Endothelial cell (in vitro differentiated cells): Measurements from ENCODE around the gene ANKS1B. TPM values are rescaled to one million over a fixed set of nuclear protein-coding genes. Genes with fewer than 3 reads are reported as not detected.
"Not testable (repeated sequence)": the region's sequence is repeated elsewhere in the genome, so short reads cannot be mapped to it uniquely, and the experiment has no call there.

Source experiments
- DNase-seq: peaks from one replicate; pipeline ENCODE4 v3.0.0; 2021; ENCODE audit warnings: low spot score
- H3K27ac Mint-ChIP-seq: one replicate; pipeline ENCODE4 v1.8.0; 2021; ENCODE audit warnings: mixed read lengths, inconsistent platforms; ENCODE audit not compliant: unreplicated experiment
- H3K27me3 Mint-ChIP-seq: one replicate; pipeline ENCODE4 v1.8.0; 2021; ENCODE audit warnings: mild to moderate bottlenecking, moderate library complexity, mixed read lengths, inconsistent platforms; ENCODE audit not compliant: unreplicated experiment
- H3K36me3 Mint-ChIP-seq: one replicate; pipeline ENCODE4 v1.8.0; 2021; ENCODE audit warnings: mild to moderate bottlenecking, low read depth, mixed read lengths, inconsistent platforms; ENCODE audit not compliant: unreplicated experiment
- H3K4me1 Mint-ChIP-seq: one replicate; pipeline ENCODE4 v1.8.0; 2021; ENCODE audit warnings: mild to moderate bottlenecking, mixed read lengths, inconsistent platforms; ENCODE audit not compliant: unreplicated experiment
- H3K4me3 Mint-ChIP-seq: one replicate; pipeline ENCODE4 v1.8.0; 2021; ENCODE audit warnings: mild to moderate bottlenecking, mixed read lengths, inconsistent platforms; ENCODE audit not compliant: unreplicated experiment
- H3K9me3 Mint-ChIP-seq: one replicate; pipeline ENCODE4 v1.8.0; 2021; ENCODE audit warnings: mixed read lengths, inconsistent platforms; ENCODE audit not compliant: unreplicated experiment
- CTCF ChIP-seq: fragments of 200-600 bp; sonication (generic); IDR thresholded peaks from one replicate; pipeline ENCODE4 v1.5.0; 2021; ENCODE audit warnings: antibody characterized with exemption; ENCODE audit not compliant: unreplicated experiment
- total RNA-seq: library from RNA; stranded (reverse); fragmentation: NEBNext Ultra II Directional; extraction: Animal tissue kit (Norgen Biotek cat#: 25700); gene quantifications from one replicate; pipeline ENCODE4 v1.2.1, GENCODE V29; 2021; ENCODE audit not compliant: unreplicated experiment

The ANKS1B gene
- total RNA-seq, 1 donor from 2014 or later = 2.6 TPM

- Mint-ChIP-seq H3K9me3 (no peaks in the 10 kb centered on the region), H3K36me3 (no peaks in the 10 kb centered on the region), H3K4me3 (no peak overlapping the region), H3K27me3 (peaks cover 2% of the 10 kb centered on the region), H3K27ac (no peak overlapping the region), H3K4me1 (peaks cover 3% of the 10 kb centered on the region)
- no peak for DNase-seq
- no peak for TF ChIP-seq CTCF
These were observed 335.2 kb downstream of the ANKS1B start for GRCh38 chr12:99649551-99649950.

GRCh38 chr12:99648183-99648582, 336.6 kb downstream of the ANKS1B start:
- Mint-ChIP-seq H3K36me3 (no peaks in the 10 kb centered on the region), H3K9me3 (no peaks in the 10 kb centered on the region), H3K4me1 (peaks cover 3% of the 10 kb centered on the region), H3K27ac (no peak overlapping the region), H3K27me3 (peaks cover 2% of the 10 kb centered on the region), H3K4me3 (no peak overlapping the region)
- no peak for DNase-seq
- TF ChIP-seq CTCF = no peak

GRCh38 chr12:99647453-99647852, 337.3 kb downstream of the ANKS1B start, which contains the start of gene GARIN6:
TSS of gene GARIN6 (plus strand) at chr12:99647753. CDS start at chr12:99648175, 422 bp downstream.
- Mint-ChIP-seq H3K27ac (no peak within 1 kb of the TSS), H3K36me3 (no peaks in the 10 kb centered on the region), H3K9me3 (no peaks in the 10 kb centered on the region), H3K4me3 (no peak within 1 kb of the TSS), H3K27me3 (peaks cover 2% of the 10 kb centered on the region), H3K4me1 (peaks cover 3% of the 10 kb centered on the region)
- no peak for DNase-seq
- no peak for TF ChIP-seq CTCF

GRCh38 chr12:99644629-99645028, 340.1 kb downstream of the ANKS1B start:
- Mint-ChIP-seq H3K27me3 (peaks cover 2% of the 10 kb centered on the region), H3K4me3 (no peak overlapping the region), H3K4me1 (peaks cover 3% of the 10 kb centered on the region), H3K36me3 (no peaks in the 10 kb centered on the region), H3K27ac (no peak overlapping the region), H3K9me3 (no peaks in the 10 kb centered on the region)
- DNase-seq = no peak
- no peak for TF ChIP-seq CTCF

GRCh38 chr12:99627459-99627858, 357.3 kb downstream of the ANKS1B start:
- H3K36me3 Mint-ChIP-seq = no peaks in the 10 kb centered on the region
- no peaks in the 10 kb centered on the region for H3K9me3 Mint-ChIP-seq
- no peak overlapping the region for H3K4me3 Mint-ChIP-seq
- no peak for DNase-seq
- H3K27ac Mint-ChIP-seq = no peak overlapping the region
- no peaks in the 10 kb centered on the region for H3K27me3 Mint-ChIP-seq
- no peaks in the 10 kb centered on the region for H3K4me1 Mint-ChIP-seq
- TF ChIP-seq CTCF = no peak

GRCh38 chr12:99624591-99624990, 360.1 kb downstream of the ANKS1B start:
- H3K27ac Mint-ChIP-seq, DNase-seq: not testable (repeated sequence)

More at GRCh38 chr12:99624591-99624990, 360.1 kb downstream of the ANKS1B start:
- not testable (repeated sequence) for H3K27me3 Mint-ChIP-seq, H3K4me1 Mint-ChIP-seq, H3K4me3 Mint-ChIP-seq, H3K9me3 Mint-ChIP-seq, H3K36me3 Mint-ChIP-seq
